GM21786 (cell line): ENCODE data around the gene TMEM171.

Experiments used
- ATAC-seq: cut with Tn5 transposase; IDR thresholded peaks from one replicate; pipeline ENCODE4 v1.9.1; 2021; ENCODE audit not compliant: unreplicated experiment

The TMEM171 gene

DNA sequence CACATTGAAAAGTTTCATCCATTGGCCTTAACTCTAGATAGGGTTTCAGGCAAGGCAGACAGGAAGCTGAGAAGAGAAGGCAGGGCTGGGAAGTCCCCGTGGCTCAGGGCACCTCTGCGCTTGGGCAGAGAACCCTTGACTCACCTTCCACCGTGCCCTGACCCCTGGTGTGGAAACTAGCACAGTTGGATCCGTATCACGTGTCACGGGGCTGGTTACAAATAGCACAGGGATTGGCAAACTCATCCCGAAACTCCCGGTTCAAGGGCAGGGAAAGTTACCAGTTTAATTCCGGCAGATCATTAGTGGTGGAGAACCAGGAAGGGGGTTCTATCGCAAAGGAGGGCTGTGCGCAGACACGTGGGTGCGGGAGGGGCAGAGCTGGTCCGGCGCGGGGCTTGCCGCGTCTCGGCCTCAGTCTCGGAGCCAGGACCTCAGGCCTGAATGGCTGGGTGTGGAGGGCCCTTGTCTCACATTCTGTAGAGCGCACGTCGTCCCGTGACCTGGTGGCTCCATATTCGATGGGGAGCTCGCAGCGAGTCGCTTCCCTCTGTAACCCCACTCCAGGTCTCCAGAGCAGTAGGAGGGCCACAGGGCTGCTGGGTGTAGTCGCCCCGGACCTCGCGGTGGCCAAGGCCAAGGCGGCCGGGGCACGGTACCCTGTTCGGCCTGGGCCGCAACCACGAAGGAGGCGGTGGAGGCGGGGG is 771 bp upstream of the TMEM171 start:
- no peak for ATAC-seq

DNA sequence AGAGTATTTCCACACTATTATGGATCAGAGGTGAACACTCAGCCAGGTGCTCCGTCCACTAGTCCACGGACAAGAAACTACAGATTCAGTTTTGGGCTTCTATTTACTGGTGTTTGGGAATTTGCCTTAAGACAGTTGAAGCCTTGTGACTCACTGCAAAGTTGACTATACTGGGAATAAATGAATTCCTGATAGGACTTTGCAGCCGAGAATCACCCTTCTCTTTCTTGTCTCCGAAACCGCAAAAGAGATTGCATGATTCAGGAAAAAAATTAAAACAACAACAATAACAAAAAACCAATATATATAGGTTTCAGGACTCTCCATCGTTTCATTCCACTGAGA is 716 bp downstream of the TMEM171 start:
- ATAC-seq = no peak

DNA sequence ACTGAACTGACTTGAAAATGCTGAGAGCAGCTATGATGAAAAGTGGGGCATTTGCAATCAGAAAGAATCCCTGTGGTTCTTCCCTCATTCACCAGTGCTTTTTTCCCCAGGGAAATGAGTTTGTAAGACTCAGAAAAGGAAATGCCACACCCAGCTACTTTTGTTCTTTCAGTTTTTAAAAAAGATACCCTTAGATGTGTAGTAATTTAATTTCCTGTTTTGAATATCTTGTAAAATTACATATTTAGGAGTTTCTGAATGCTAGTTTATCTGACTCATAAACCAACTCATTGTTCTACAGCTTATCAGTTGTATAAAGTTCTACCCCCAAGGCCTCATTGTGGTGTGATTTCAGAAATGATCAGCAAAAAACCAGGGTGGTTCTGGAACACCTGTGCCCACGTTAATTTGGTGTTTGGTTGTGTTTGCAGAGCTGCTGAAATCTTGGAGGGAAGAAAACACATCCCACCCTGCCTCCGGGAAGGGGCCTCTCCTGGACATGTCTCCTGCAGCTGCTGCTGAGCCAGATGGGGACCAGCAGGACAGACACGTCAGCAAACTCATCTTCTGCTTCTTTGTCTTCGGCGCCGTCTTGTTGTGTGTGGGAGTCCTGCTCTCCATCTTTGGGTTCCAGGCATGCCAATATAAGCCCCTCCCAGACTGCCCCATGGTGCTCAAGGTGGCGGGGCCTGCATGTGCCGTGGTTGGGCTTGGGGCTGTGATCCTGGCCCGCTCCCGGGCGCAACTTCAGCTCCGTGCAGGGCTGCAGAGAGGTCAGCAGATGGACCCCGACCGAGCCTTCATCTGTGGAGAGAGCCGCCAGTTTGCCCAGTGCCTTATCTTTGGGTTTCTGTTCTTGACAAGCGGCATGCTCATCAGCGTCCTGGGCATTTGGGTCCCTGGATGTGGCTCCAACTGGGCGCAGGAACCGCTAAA is 2.8 kb downstream of the TMEM171 start:
- no peak for ATAC-seq

DNA sequence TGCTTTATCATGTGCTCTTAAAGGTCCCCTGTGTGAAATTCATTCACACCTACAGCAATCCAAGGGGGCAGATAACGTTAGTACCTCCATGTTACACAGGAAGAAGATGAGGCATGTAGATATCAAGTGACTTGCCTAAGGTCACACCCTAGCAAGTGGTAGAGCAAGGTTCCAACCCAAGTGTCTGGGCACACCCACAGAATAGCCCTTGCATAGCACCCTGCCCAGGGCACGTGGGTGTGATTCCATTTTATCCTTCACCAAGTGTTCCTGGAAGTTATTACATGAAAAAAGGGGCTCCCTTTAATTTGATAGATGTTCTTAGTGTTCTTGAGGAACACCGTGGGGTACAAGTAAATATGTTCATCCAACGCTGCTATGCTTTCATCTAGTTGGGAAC is 4.9 kb downstream of the TMEM171 start:
- no peak for ATAC-seq

DNA sequence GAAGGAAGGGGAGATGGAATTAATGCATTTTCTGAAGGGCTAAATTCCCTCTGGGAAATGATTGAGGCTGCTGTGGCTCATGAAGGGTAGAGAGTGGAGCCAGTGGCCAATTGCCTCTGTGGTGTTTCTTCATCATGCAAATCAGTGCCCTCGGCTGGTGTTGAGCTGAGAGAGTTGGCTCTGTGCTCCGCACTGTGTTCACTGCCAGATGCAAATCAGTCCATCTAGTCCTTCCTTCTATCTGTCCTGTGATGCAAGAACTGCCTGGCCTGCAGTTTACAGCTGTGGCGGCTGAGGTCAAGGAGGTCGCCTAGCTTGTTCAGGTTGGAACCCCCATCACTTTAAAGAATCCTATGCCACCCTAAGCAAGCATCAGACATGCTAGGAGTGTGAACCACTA is 6.0 kb downstream of the TMEM171 start:
- ATAC-seq = no peak

DNA sequence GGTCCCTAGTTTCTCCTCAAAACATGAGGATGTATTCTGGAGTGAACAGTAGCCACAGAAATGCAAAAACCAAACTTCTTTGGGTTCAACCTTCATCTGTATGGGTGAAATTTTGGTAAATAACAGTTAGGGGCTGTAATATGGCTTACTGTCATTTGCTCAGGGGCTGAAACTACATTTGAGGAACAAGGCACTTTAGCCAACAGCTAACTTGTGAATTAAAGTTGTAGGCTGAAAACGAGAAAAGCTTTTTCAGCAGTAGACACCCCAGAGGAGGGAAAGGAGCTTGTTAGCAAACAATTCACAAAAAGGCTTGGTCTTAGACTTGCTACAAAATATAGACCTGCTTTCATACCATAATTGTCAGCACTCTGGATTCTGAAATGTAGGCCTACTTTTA is 6.6 kb downstream of the TMEM171 start:
- ATAC-seq = no peak

DNA sequence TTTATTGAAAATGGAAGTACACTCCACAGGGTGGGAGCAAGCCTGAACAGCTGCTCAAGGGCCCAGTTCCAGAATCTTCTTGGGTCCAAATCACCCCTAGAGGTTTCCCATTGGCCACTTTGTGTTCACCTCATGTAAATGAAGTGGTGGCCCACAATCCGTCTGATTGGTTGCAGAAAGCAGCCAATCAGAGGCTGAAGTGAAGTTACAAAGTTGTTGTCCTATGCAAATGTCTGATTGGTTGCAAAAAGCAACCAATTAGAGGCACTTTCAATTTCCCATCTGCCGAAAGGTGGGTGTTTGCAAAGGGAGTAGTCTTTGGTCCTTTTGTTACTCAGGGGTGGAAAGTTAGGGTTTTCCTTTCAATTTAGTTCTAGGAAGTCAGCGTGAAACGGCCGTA is 8.8 kb downstream of the TMEM171 start:
- no peak for ATAC-seq

DNA sequence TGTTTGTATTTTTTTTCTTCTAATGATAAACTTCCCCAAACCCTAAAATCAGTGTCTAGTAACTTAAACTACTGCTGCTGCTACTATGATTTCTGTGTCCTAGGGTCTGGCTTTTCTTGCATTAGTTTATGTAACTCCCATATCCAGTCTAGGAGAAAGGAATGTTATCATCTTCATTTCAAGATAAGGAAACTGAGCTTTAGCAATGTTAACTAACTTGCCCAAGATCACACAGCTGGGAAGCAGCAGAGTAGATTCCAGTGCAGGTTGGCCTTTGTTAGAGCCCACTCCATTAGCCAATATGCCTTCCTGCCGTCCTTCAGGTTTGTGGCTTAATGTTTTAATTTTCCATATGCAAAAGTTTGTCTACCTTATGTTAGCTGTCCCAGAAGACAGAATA is 10.4 kb downstream of the TMEM171 start:
- ATAC-seq = no peak

DNA sequence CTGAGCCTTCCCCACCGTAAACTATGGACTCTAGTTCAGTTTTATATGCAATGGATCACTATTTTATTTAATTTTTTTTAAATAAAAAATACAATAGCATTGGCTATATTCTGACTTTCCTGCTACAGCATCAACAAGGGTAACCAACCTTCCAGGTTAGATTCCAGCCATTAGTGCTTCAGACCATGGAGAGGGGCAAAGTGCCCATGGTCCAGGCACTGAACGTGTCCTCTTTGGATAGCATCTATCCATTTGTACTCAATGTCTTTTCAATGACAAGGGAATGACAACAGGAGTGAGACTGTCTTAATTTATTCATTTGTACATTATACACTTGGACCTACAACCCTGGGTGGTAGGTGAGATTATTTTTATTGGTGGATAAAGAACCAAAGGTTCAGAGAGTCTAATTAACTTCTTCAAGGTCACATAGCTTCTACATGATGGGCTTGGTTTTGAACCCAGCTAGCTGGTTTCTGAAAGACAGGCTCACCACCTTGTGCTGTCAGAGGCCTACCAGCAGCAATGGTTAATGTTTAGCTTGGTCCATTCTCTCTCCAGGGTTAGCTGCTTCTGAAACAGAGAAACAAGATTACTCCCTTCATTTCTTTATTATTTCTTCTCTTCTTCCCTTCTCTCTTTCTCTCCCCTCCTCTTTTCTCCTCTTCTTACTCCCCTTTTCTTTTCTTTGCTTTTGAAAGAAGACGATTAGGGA is 11.5 kb downstream of the TMEM171 start:
- no peak for ATAC-seq

DNA sequence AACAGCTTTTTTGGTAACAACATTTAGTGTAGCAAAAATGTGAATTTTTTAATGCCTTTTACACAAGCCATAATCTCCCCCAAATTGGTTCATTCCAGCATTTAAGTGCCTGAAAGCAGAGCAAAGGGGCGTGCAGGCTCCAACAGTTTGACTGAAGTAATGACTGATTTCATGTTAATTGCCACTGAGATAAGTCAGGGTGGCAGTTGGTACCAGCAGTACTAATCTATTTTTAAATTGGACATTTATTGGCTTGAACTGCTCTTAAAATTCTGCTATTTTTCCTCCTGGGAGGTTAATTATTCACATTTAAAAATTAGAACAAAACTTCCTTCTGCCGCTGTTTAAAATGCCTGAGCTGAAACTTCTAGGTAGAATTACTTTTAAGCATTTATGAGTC is 12.4 kb downstream of the TMEM171 start:
- ATAC-seq = no peak

DNA sequence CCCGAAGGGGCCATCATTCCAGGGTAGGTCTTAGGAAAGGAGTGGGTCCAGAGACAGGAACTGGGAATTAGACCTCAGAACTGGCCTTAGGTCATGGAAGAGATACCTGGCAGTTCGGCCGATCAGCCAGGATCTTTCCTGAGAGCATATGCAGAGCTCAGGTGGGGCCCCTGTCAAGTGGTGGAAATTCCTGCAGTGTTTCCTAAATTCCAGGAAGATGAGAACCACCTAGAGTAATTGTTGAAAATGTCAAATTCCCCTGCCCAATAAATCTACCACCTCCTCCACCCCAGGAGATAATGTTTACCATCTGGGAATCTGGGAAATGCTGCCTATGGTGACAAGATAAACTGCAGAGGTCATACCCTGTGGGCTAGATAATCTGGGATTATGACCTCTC is 14.6 kb downstream of the TMEM171 start:
- no peak for ATAC-seq

DNA sequence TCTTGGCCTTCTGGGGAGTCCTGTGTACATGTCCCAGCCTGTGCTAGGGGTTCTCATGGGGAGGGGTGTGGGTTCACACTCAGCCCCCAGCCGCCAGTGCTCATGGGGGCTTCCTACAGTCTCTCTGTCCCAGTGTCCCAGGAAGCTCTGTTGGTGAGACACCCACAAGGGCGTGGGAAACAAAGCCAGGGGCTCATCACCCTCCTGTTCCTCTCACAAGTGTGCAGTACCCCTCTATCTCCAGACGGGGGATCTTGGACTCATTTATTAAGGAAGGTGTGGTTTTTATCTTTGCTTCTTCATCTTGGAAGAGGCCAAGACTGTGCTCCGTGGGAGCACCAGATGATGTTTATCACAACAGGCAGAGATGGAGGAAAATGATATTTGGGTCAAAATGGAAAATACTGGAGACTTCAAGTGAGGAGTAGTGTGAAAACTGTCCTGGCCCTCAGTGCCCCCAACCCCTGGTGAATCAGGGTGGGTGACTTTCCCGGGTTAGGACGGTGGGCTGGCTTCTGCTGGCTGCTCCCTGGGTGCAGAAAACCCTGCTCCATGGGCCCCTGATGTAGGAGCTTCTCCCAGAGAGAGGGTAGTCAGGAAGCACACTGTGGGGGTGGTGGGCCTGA is 15.2 kb downstream of the TMEM171 start:
- ATAC-seq = no peak

DNA sequence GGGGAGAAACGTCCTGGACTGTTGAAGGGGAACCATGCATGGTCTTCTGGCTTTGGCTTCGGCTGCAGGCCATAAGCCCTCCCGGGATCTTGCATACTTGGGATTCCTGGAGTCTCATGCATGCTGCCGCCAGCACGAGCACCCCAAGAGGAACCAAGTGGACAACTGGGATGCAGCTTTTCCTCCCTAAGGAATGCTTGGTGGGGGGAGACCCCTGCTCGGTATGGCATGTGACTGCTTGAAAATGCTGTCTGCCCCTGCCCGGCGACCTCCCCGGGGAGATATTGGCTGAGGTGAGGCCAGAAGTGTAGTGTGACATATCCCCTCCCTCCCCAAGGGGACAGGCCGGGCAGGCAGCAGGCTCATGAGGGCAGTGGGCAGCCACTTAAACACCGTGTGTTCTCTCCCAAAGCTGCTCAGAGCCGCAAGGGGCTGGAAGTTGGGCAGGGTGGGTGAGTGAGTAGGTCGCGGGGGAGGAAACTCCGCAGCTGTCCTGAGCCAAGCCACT is 15.7 kb downstream of the TMEM171 start:
- no peak for ATAC-seq

DNA sequence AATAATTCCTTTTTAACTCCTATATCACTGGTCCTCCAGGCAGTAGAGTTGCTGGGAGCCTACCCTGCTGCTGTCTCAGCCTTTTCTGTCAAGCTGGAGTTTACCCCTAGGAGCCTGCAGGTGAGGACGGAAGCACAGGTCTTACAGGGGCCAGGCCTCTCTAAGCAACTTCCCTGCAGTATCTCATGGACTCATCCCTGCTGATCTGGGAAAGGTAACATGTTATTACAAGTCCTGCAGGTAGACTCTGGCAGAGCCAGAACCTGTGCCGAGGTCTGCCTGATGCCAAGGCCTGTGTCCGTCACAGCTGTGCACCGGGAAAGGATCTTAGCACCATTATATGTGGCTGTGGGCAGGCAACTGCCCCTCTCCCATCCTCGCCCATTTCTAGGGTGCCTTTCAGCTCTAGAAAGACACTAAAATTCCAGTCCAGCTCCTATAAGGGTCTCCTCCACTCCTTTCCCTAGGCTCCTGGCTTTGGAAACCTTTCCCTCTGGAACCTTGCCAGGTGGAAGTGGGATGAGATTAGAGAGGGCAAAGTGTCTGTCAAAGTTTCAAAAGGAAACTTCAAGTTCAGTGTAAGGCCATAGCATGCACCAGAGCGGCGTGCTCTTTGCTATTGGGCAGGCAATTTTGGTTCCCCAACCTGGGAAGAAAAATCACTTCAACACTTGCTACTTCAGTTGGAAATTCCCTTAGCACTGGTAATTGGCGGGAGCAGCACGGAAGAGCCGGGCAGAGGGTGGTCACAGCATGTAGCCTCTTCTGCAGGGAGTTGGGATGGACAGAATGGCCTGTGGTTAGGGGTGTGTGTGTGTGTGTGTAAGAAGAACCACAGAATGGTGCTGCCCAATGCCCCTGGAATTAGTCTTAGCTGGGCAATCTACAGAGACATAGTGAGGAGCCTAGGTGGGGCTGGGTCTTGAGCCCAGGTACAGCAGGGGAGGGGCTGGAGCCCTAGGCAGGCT is 17.5 kb downstream of the TMEM171 start:
- no peak for ATAC-seq

DNA sequence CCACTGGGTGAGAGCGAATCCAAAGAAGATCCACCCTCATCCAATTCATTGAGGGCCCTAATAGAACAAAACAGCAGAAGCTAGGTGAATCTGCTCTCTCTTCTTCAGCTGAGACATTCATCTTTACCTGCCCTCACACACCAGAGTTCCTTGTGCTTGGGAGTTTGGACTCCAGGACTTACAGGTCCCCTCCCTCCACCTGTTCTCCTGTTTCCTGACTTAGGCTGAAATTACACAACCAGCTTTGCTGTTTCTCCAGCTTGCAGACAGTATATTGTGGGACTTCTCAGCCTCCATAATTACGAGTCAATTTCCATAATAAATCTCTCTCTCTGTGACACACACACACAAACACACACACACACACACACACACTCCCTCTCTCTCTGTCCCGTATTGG is 19.1 kb downstream of the TMEM171 start:
- ATAC-seq = no peak

DNA sequence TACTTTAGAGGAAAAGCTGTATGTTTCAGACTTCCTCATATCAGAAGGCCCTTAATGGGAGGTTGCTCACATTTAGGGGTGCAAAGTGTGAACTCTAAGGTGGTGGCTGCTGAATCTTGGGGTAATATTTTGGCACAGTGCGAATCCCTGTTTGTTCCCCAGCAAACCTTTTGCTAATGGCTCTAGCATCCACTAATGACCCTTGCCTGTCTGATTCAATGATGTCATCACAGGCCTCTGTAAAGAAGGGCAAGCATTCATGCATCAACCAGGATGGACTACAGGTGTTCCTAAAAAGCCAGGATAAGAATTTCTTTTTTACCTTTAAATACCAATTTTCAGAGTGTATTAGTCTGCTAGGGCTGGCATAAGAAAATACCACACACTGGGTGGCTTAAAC is 20.4 kb downstream of the TMEM171 start:
- ATAC-seq = no peak

DNA sequence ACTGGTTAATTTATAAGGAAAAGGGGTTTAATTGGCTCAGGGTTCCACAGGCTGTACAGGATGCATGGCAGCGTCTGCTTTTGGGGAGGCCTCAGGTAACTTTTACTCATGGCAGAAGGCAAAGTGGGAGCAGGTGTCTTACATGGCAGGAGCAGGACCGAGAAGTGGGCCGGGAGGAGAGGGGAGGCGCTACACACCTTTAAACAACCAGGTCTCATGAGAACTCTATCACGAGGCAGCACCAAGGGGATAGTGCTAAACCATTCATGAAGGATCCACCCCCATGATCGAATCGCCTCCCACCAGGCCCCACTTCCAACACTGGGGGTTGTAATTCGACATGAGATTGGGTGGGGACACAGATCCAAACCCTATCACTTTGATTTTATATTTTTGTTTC is 21.7 kb downstream of the TMEM171 start:
- ATAC-seq = no peak

DNA sequence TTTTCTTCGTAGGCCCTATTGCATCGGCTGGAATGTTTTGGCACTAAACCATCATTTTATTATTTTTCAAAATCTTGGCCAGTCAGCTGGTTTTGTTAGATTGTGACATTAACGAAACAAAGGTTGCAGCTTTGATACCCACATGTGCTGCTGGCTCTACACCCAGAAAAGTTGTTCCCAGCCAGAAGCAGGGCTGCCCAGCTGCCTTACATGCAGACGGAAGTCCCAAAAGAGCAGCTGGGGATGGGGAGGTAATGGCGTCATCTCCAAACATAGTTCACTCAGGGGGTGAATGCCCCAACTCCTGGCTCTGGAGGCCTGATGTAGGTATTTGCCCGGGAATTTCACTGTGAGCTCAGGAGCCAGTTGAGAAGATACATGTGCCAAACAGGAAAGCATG is 23.3 kb downstream of the TMEM171 start:
- no peak for ATAC-seq

DNA sequence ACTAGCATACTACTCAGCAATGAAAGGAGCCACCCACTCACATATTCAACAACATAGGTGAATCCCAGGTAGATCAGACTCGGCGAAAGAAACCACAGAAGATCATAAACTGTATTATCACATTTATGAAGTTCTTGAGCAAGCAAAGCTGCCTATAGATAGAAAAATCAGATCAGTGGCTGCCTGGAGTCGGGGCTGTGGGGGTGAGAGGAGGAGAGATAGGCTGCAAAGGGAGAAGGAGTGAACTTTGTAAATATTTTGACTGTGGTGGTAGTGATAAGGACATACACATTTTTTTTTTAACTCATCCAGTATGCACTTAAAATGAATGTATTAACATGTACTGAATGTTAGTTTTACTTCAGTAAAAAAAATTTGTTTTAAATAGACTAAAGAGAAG is 29.2 kb downstream of the TMEM171 start:
- no peak for ATAC-seq

DNA sequence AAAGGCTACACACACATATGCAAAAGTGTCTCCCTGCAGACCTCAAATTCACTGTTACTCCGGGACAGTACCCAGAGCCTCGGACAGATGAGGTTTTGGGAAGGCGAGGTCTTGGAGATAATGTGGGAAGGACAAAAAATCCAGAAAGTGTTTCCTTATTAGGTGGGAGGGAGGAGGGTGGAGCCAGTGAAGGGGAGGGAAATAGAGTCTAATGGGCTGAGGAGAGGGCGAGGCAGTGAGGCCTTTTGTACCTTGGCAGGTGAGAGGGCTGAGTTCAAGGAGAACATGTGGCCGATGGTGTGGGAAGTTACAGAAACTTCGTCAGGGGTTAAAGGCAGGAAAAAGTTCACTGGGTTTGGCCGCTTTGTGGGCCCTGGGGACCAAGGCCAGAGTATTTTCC is 30.5 kb downstream of the TMEM171 start:
- ATAC-seq = no peak
